Lower lobe of right lung (tissue), 2 donors: ENCODE results near the gene CDKAL1. TPM values are rescaled to one million over a fixed set of nuclear protein-coding genes. Genes with fewer than 3 reads are reported as not detected.

Experiments
- ATAC-seq, 2 donors: fragments of 200-7000 bp; cut with Tn5 transposase; one replicate each; pipeline ENCODE4 v1.9.1; 2020 to 2022; ENCODE audit warnings: mild to moderate bottlenecking in 2 of 2, moderate library complexity in 2 of 2
- DNase-seq: peaks from one replicate; pipeline ENCODE4 v3.0.0-alpha.2; 2020
- H3K27ac ChIP-seq: fragments of 200-600 bp; one replicate; pipeline ENCODE4 v1.8.0; 2022
- H3K27me3 ChIP-seq: fragments of 200-600 bp; one replicate; pipeline ENCODE4 v1.8.0; 2022; ENCODE audit warnings: low read depth
- H3K36me3 ChIP-seq: fragments of 200-600 bp; one replicate; pipeline ENCODE4 v1.8.0; 2022; ENCODE audit warnings: mild to moderate bottlenecking
- H3K4me1 ChIP-seq: fragments of 200-600 bp; one replicate; pipeline ENCODE4 v1.8.0; 2022
- H3K4me3 ChIP-seq: fragments of 200-600 bp; one replicate; pipeline ENCODE4 v1.8.0; 2022; ENCODE audit warnings: mild to moderate bottlenecking
- H3K9me3 ChIP-seq: fragments of 200-600 bp; one replicate; pipeline ENCODE4 v1.8.0; 2022
- CTCF ChIP-seq: fragments of 200-600 bp; IDR thresholded peaks from one replicate; pipeline ENCODE4 v1.8.0; 2022; ENCODE audit warnings: antibody characterized with exemption, mild to moderate bottlenecking
- intact Hi-C: fragments of 100-400 bp; cut with DNase I; formaldehyde crosslinking; loops from one replicate; pipeline ENCODE4 v1.11.0; 2022
- total RNA-seq: library from RNA; stranded (reverse); fragmentation: NEBNext Ultra II Directional; extraction: Animal tissue kit (Norgen Biotek cat#: 25700); gene quantifications from one replicate; pipeline ENCODE4 v1.2.1, GENCODE V29; 2021
- donor health status: DM: no; HTN: yes; CAD: no; lungs with severe emphysema.

CDKAL1 gene
- total RNA-seq, 1 donor from 2014 or later = 16.0 TPM

GRCh38 chr6:20771409-20771808 is 237.2 kb downstream of the CDKAL1 start:
- H3K27me3 ChIP-seq = no peaks in the 10 kb centered on the region
- no peak for DNase-seq
- no peak for TF ChIP-seq CTCF
- H3K4me3 ChIP-seq = no peak overlapping the region
- no peaks in the 10 kb centered on the region for H3K4me1 ChIP-seq
- no peak overlapping the region for H3K27ac ChIP-seq
- no peaks in the 10 kb centered on the region for H3K36me3 ChIP-seq
- ATAC-seq = no peak
- intact Hi-C loops = no loop called here
- no peaks in the 10 kb centered on the region for H3K9me3 ChIP-seq

GRCh38 chr6:20773822-20774221 is 239.6 kb downstream of the CDKAL1 start:
- no peaks in the 10 kb centered on the region for H3K36me3 ChIP-seq
- H3K27me3 ChIP-seq = no peaks in the 10 kb centered on the region
- H3K9me3 ChIP-seq = no peaks in the 10 kb centered on the region
- TF ChIP-seq CTCF = no peak
- no peak overlapping the region for H3K4me3 ChIP-seq
- H3K27ac ChIP-seq = no peak overlapping the region
- no peaks in the 10 kb centered on the region for H3K4me1 ChIP-seq
- no peak for DNase-seq
- ATAC-seq = no peak
- intact Hi-C loops = no loop called here

DNA sequence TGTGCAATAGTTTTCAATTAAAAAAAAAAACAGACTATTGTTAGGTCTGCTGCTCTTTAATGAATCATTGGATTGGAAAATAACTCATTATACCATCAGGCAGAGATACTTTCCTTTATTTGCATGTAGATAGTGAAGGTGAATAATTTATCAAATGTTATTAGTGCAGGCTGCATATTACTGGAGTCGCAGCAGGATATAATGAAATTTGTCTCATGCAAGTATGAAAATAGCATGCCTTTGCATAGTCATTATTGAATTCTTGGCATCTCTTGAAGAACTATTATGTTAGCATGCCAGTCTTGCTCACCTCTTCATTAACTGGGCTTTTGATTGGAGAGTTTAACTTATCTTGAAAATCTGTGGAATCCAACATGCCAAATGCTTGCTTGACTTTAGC is 241.7 kb downstream of the CDKAL1 start:
- Histone ChIP-seq H3K27me3 (no peaks in the 10 kb centered on the region), H3K9me3 (no peaks in the 10 kb centered on the region), H3K27ac (no peak overlapping the region), H3K4me1 (no peaks in the 10 kb centered on the region), H3K36me3 (no peaks in the 10 kb centered on the region), H3K4me3 (no peak overlapping the region)
- no peak for TF ChIP-seq CTCF
- intact Hi-C loops = no loop called here
- DNase-seq (no peak), ATAC-seq (no peak)

GRCh38 chr6:20777801-20778200 is 243.5 kb downstream of the CDKAL1 start:
- Histone ChIP-seq H3K4me3 (no peak overlapping the region), H3K4me1 (no peaks in the 10 kb centered on the region), H3K36me3 (peaks cover 9% of the 10 kb centered on the region), H3K27ac (no peak overlapping the region), H3K9me3 (no peaks in the 10 kb centered on the region), H3K27me3 (no peaks in the 10 kb centered on the region)
- DNase-seq = no peak
- no peak for ATAC-seq
- intact Hi-C loops = no loop called here
- no peak for TF ChIP-seq CTCF

DNA sequence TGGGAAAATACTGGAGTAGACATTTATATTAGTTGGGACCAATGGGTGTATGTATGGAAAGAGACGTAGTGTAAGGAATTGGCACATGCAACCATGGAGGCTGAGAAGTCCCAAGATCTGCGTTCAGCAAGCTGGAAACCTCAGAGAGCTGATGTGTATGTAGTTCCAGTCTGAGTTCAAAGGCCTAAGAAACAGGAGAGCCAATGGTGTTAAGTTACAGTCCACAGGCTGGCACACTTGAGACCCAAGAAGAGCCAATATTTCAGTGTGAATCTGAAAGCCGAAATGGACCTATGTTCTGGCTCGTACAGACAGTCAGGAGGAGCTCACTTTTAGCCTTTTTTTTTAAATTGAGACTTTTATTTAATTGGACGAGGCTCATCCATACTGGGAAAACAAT is 244.2 kb downstream of the CDKAL1 start:
- DNase-seq (no peak), ATAC-seq (no peak)
- Histone ChIP-seq H3K9me3 (no peaks in the 10 kb centered on the region), H3K4me3 (no peak overlapping the region), H3K36me3 (peaks cover 9% of the 10 kb centered on the region), H3K27me3 (no peaks in the 10 kb centered on the region), H3K4me1 (no peaks in the 10 kb centered on the region), H3K27ac (no peak overlapping the region)
- TF ChIP-seq CTCF = no peak
- intact Hi-C loops = no loop called here

DNA sequence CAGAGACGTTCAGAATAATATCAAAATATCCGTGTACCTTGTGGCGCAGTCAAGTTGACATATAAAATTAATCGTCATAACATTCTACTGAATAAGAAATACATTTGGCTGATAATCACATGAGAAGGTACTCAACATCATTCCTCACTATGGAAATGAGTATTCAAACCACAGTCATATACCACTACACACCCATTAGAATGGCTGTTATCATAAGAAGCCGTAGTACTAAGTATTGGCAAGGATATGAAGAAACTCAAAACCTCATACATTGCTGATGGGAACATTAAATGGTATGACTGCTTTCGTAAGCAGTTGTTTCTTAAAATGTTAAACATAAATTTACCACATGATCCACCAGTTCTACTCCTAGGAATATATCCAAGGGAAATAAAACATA is 244.7 kb downstream of the CDKAL1 start:
- peaks cover 9% of the 10 kb centered on the region for H3K36me3 ChIP-seq
- no peaks in the 10 kb centered on the region for H3K27me3 ChIP-seq
- DNase-seq = no peak
- intact Hi-C loops = no loop called here
- no peak for ATAC-seq
- H3K4me3 ChIP-seq = no peak overlapping the region
- H3K9me3 ChIP-seq = no peaks in the 10 kb centered on the region
- no peak for TF ChIP-seq CTCF
- no peaks in the 10 kb centered on the region for H3K4me1 ChIP-seq
- H3K27ac ChIP-seq = no peak overlapping the region
